Measurements from ENCODE around the gene PATJ. TPM values are rescaled to one million over a fixed set of nuclear protein-coding genes. Genes with fewer than 3 reads are reported as not detected.
"Not testable (repeated sequence)": the region's sequence is repeated elsewhere in the genome, so short reads cannot be mapped to it uniquely, and the experiment has no call there.

The PATJ gene
- polyA plus RNA-seq, 1 donor from 2014 or later = 7.8 TPM

DNA sequence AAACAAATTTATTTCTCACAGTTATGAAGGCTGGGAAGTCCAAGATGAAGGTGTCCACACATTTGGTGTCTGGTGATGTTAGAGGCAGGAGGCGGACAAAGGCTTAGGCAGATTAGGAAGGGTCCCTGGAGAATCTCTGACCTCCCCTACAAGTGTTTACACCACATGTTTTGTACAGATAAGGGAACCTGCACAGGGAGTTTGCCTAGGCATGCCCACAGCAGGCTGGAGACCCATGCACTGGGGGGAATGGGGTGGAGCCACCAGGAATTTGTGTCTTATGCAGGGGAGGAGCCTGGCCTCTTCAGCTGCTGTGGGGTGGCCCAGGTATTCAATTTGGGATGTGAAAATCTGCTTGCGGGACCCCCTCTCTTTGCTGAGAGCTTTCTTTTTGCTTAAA is 131.3 kb downstream of the PATJ start:
- Histone ChIP-seq H3K9me2 (ENCODE audit: insufficient read depth, low read length) (no peaks in the 10 kb centered on the region), H2AFZ (ENCODE audit: low read depth, low read length) (no peak overlapping the region), H3K36me3 (ENCODE audit: insufficient read depth, low read length) (no peaks in the 10 kb centered on the region), H3K4me3 (ENCODE audit: low read length) (no peak overlapping the region), H4K20me1 (ENCODE audit: insufficient read depth) (no peaks in the 10 kb centered on the region), H3K79me2 (replicated peaks; ENCODE audit: insufficient read depth, low read length) (no peaks in the 10 kb centered on the region), H3K9me3 (ENCODE audit: low read length) (no peaks in the 10 kb centered on the region), H3K27me3 (ENCODE audit: insufficient read depth, low read depth, low read length) (no peaks in the 10 kb centered on the region), H3K4me2 (ENCODE audit: low read length) (no peak overlapping the region), H3F3A (ENCODE audit: insufficient read depth, low read length, poor library complexity, severe bottlenecking) (no peaks in the 10 kb centered on the region), H3K27ac (ENCODE audit: low read length) (no peak overlapping the region), H3K9ac (ENCODE audit: low read length) (no peak overlapping the region)
- no peak for TF ChIP-seq SMC3 (conservative IDR thresholded peaks at IDR 0.05; ENCODE audit: poor library complexity)
- no peak for TF ChIP-seq EZH2 (IDR thresholded peaks at IDR 0.05; ENCODE audit: borderline replicate concordance, insufficient read depth, low read length, poor library complexity, severe bottlenecking)
- no peak for TF ChIP-seq RAD21 (conservative IDR thresholded peaks at IDR 0.05)
- no peak for TF ChIP-seq EP300 (conservative IDR thresholded peaks at IDR 0.05; ENCODE audit: poor library complexity, severe bottlenecking)
- TF ChIP-seq MXI1 (conservative IDR thresholded peaks at IDR 0.05; ENCODE audit: poor library complexity, severe bottlenecking) = no peak
- no peak for TF ChIP-seq TAF1 (IDR thresholded peaks at IDR 0.05; ENCODE audit: low read depth)
- TF ChIP-seq, protein P1, sequence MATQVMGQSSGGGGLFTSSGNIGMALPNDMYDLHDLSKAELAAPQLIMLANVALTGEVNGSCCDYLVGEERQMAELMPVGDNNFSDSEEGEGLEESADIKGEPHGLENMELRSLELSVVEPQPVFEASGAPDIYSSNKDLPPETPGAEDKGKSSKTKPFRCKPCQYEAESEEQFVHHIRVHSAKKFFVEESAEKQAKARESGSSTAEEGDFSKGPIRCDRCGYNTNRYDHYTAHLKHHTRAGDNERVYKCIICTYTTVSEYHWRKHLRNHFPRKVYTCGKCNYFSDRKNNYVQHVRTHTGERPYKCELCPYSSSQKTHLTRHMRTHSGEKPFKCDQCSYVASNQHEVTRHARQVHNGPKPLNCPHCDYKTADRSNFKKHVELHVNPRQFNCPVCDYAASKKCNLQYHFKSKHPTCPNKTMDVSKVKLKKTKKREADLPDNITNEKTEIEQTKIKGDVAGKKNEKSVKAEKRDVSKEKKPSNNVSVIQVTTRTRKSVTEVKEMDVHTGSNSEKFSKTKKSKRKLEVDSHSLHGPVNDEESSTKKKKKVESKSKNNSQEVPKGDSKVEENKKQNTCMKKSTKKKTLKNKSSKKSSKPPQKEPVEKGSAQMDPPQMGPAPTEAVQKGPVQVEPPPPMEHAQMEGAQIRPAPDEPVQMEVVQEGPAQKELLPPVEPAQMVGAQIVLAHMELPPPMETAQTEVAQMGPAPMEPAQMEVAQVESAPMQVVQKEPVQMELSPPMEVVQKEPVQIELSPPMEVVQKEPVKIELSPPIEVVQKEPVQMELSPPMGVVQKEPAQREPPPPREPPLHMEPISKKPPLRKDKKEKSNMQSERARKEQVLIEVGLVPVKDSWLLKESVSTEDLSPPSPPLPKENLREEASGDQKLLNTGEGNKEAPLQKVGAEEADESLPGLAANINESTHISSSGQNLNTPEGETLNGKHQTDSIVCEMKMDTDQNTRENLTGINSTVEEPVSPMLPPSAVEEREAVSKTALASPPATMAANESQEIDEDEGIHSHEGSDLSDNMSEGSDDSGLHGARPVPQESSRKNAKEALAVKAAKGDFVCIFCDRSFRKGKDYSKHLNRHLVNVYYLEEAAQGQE (IDR thresholded peaks at IDR 0.05; ENCODE audit: borderline replicate concordance) = no peak
- TF ChIP-seq, protein P2, sequence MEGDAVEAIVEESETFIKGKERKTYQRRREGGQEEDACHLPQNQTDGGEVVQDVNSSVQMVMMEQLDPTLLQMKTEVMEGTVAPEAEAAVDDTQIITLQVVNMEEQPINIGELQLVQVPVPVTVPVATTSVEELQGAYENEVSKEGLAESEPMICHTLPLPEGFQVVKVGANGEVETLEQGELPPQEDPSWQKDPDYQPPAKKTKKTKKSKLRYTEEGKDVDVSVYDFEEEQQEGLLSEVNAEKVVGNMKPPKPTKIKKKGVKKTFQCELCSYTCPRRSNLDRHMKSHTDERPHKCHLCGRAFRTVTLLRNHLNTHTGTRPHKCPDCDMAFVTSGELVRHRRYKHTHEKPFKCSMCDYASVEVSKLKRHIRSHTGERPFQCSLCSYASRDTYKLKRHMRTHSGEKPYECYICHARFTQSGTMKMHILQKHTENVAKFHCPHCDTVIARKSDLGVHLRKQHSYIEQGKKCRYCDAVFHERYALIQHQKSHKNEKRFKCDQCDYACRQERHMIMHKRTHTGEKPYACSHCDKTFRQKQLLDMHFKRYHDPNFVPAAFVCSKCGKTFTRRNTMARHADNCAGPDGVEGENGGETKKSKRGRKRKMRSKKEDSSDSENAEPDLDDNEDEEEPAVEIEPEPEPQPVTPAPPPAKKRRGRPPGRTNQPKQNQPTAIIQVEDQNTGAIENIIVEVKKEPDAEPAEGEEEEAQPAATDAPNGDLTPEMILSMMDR (IDR thresholded peaks at IDR 0.05; ENCODE audit: poor library complexity, severe bottlenecking) = no peak
- TF ChIP-seq POLR2AphosphoS5 (IDR thresholded peaks at IDR 0.05) = no peak

DNA sequence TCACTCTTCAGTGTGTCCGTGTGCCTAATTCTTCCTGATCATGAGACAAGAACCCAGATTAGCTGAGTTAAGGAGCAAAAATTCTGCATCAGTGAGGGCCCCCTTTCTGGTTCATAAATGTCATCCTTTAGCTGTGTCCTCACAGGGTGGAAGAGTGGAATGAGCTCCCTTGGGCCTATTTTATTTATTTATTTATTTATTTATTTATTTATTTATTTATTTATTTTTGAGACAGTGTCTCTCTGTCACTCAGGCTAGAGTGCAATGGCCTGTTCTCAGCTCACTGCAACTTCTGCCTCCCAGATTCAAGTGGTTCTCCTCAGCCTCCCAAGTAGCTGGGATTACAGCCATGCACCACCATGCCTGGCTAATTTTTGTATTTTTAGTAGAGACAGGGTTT is 131.7 kb downstream of the PATJ start:
- Histone ChIP-seq H3K27me3 (ENCODE audit: insufficient read depth, low read depth, low read length) (no peaks in the 10 kb centered on the region), H2AFZ (ENCODE audit: low read depth, low read length) (no peak overlapping the region), H3K9me2 (ENCODE audit: insufficient read depth, low read length) (no peaks in the 10 kb centered on the region), H3K4me3 (ENCODE audit: low read length) (no peak overlapping the region), H3F3A (ENCODE audit: insufficient read depth, low read length, poor library complexity, severe bottlenecking) (no peaks in the 10 kb centered on the region), H3K36me3 (ENCODE audit: insufficient read depth, low read length) (no peaks in the 10 kb centered on the region), H3K4me2 (ENCODE audit: low read length) (no peak overlapping the region), H3K9ac (ENCODE audit: low read length) (no peak overlapping the region), H3K9me3 (ENCODE audit: low read length) (no peaks in the 10 kb centered on the region), H4K20me1 (ENCODE audit: insufficient read depth) (no peaks in the 10 kb centered on the region), H3K79me2 (replicated peaks; ENCODE audit: insufficient read depth, low read length) (no peaks in the 10 kb centered on the region), H3K27ac (ENCODE audit: low read length) (no peak overlapping the region)
- TF ChIP-seq POLR2AphosphoS5 (IDR thresholded peaks at IDR 0.05) = no peak
- no peak for TF ChIP-seq SMC3 (conservative IDR thresholded peaks at IDR 0.05; ENCODE audit: poor library complexity)

DNA sequence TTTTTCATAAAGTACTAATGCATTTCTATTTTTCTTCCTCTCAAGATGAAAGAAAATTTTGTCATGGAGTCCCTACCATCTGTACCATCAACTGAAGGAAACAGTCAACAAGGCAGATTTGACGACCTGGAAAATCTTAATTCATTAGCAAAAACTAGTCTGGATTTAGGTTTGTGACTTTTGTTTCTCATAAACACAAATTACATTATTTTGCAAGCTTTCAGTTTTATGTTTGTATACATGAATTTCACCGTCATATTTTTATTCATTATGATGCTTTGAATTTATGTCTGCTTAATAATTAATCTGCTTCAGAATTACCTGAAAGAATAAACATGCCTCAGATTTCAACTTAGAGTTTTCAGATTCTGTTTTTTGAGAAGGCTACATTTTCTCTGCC is 132.9 kb downstream of the PATJ start:
- H3F3A ChIP-seq (ENCODE audit: insufficient read depth, low read length, poor library complexity, severe bottlenecking) = no peaks in the 10 kb centered on the region
- no peaks in the 10 kb centered on the region for H3K9me3 ChIP-seq (ENCODE audit: low read length)
- TF ChIP-seq RAD21 (conservative IDR thresholded peaks at IDR 0.05) = no peak
- no peak for TF ChIP-seq SMC3 (conservative IDR thresholded peaks at IDR 0.05; ENCODE audit: poor library complexity)
- no peak for TF ChIP-seq MXI1 (conservative IDR thresholded peaks at IDR 0.05; ENCODE audit: poor library complexity, severe bottlenecking)
- no peak for TF ChIP-seq POLR2AphosphoS5 (IDR thresholded peaks at IDR 0.05)
- no peak for TF ChIP-seq EZH2 (IDR thresholded peaks at IDR 0.05; ENCODE audit: borderline replicate concordance, insufficient read depth, low read length, poor library complexity, severe bottlenecking)
- H4K20me1 ChIP-seq (ENCODE audit: insufficient read depth) = no peaks in the 10 kb centered on the region
- no peak overlapping the region for H3K27ac ChIP-seq (ENCODE audit: low read length)
- H3K4me2 ChIP-seq (ENCODE audit: low read length) = no peak overlapping the region
- H3K9ac ChIP-seq (ENCODE audit: low read length) = no peak overlapping the region
- no peaks in the 10 kb centered on the region for H3K36me3 ChIP-seq (ENCODE audit: insufficient read depth, low read length)
- H3K4me3 ChIP-seq (ENCODE audit: low read length) = no peak overlapping the region
- no peak overlapping the region for H2AFZ ChIP-seq (ENCODE audit: low read depth, low read length)
- no peaks in the 10 kb centered on the region for H3K27me3 ChIP-seq (ENCODE audit: insufficient read depth, low read depth, low read length)
- no peaks in the 10 kb centered on the region for H3K79me2 ChIP-seq (replicated peaks; ENCODE audit: insufficient read depth, low read length)
- no peaks in the 10 kb centered on the region for H3K9me2 ChIP-seq (ENCODE audit: insufficient read depth, low read length)

DNA sequence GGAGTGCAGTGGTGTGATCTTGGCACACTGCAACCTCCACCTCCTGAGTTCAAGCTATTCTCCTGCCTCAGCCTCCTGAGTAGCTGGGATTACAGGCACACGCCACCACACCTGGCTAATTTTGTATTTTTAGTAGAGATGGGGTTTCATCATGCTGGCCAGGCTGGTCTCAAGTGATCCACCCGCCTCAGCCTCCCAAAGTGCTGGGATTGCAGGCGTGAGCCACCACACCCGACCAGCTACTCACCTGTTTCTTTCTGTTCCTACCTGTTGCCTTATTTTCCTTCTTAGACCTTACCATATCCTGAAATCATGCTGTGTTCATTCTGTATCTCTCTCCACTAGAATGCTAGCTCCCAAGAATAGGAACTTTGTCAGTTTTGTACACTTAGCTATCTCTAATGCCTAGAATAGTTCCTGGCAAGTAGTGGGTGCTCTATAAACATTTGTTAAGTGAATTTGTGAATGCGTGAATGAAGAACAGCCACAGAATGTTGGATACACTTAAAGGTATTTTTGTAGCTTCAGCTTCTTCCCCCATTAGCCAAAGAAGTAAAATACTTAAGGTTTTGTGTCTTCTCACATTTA is 137.7 kb downstream of the PATJ start:
- H3K4me3 ChIP-seq (ENCODE audit: low read length); H3K9ac ChIP-seq (ENCODE audit: low read length); H3K9me3 ChIP-seq (ENCODE audit: low read length); H3K4me2 ChIP-seq (ENCODE audit: low read length); H3K27ac ChIP-seq (ENCODE audit: low read length); H2AFZ ChIP-seq (ENCODE audit: low read depth, low read length); H3K9me2 ChIP-seq (ENCODE audit: insufficient read depth, low read length); H3K27me3 ChIP-seq (ENCODE audit: insufficient read depth, low read depth, low read length); H3K79me2 ChIP-seq (replicated peaks; ENCODE audit: insufficient read depth, low read length); H3F3A ChIP-seq (ENCODE audit: insufficient read depth, low read length, poor library complexity, severe bottlenecking); H3K36me3 ChIP-seq (ENCODE audit: insufficient read depth, low read length); H4K20me1 ChIP-seq (ENCODE audit: insufficient read depth): not testable (repeated sequence)

Measured in neural cell (in vitro differentiated cells).